Measurements from ENCODE around the gene GPC6. TPM values are rescaled to one million over a fixed set of nuclear protein-coding genes. Genes with fewer than 3 reads are reported as not detected.

Gene GPC6
- total and polyA plus RNA-seq, 2 donors (not counting 3 experiments of a cell fraction or from before 2014, with no cell fraction given): 0.01 TPM; not detected in 1

DNA sequence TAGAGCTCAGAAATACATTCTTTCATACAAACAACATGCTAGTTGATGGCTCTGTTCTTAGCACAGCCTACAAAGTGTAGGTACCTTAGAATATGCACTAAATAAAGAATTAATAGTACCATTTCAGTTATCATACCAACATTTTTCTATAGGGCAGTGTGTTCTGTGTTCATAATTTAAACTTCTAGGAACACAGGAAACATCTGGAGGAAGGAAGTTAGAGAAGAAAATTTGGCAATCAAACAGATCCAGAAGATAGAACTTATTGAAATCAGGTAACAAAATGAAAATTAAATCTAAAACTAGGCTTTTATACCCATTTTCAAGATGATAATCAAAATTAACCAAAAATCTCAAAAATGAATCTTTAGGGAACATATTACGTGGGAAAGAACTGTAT lies 725.3 kb downstream of the GPC6 start:
- dilution Hi-C loops (cut with MboI; ENCODE audit: extremely low pct_ligation_motif_present, low sequenced_read_pairs) (no loop called here), intact Hi-C loops (cut with micrococcal nuclease) (no loop called here)

DNA sequence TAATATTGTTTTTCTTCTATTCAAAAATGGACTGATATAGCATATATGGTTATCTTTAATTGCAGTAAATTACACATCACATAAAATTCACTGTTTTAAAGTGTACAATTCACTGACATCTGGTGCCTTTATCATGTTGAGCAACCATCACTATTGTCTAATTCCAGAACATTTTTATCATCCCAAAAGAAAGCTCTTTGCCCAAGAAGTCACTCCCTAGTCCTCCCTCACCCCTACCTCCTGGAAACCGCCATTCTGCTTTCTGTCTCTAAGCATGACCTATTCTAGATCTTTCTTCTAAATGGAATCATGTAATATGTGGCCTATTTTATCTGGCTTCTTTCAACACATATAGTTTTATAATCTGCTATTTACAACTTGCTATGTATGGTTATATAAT lies 727.2 kb downstream of the GPC6 start:
- BruUV-seq (replicated peaks): no TSS peak
- H3K79me2 ChIP-seq (ENCODE audit: control insufficient read depth, insufficient read depth, low read length): no peaks in the 10 kb centered on the region
- TF ChIP-seq, protein P1, sequence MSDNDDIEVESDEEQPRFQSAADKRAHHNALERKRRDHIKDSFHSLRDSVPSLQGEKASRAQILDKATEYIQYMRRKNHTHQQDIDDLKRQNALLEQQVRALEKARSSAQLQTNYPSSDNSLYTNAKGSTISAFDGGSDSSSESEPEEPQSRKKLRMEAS (IDR thresholded peaks at IDR 0.05; ENCODE audit: insufficient read depth, insufficient read length): no peak
- no peak for TF ChIP-seq MYC (IDR thresholded peaks at IDR 0.05; ENCODE audit: low read depth, low read length)
- TF ChIP-seq GATA2 (IDR thresholded peaks at IDR 0.05; ENCODE audit: insufficient read depth, insufficient read length, low read depth, low read length): no peak
- no peak for TF ChIP-seq JUN (IDR thresholded peaks at IDR 0.05; ENCODE audit: borderline replicate concordance, insufficient read depth, insufficient read length, low read depth)
- TF ChIP-seq, protein P2, sequence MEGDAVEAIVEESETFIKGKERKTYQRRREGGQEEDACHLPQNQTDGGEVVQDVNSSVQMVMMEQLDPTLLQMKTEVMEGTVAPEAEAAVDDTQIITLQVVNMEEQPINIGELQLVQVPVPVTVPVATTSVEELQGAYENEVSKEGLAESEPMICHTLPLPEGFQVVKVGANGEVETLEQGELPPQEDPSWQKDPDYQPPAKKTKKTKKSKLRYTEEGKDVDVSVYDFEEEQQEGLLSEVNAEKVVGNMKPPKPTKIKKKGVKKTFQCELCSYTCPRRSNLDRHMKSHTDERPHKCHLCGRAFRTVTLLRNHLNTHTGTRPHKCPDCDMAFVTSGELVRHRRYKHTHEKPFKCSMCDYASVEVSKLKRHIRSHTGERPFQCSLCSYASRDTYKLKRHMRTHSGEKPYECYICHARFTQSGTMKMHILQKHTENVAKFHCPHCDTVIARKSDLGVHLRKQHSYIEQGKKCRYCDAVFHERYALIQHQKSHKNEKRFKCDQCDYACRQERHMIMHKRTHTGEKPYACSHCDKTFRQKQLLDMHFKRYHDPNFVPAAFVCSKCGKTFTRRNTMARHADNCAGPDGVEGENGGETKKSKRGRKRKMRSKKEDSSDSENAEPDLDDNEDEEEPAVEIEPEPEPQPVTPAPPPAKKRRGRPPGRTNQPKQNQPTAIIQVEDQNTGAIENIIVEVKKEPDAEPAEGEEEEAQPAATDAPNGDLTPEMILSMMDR (IDR thresholded peaks at IDR 0.05; ENCODE audit: extremely low read depth in 1 of 2, insufficient read depth in 1 of 2, low read depth in 1 of 2, low read length in 2 of 2): no peak
- no peaks in the 10 kb centered on the region for H3K27me3 ChIP-seq (ENCODE audit: control insufficient read depth in 2 of 2, insufficient read depth in 2 of 2, low read length in 2 of 2)
- H3K27ac ChIP-seq (ENCODE audit: insufficient read depth, low read depth, low read length): no peak overlapping the region
- no peak overlapping the region for H3K9ac ChIP-seq (replicated peaks; ENCODE audit: extremely low read depth, insufficient read depth, low read length)
- H3K36me3 ChIP-seq (ENCODE audit: control insufficient read depth in 2 of 2, extremely low read depth in 1 of 2, insufficient read depth in 2 of 2, low read length in 2 of 2): no peaks in the 10 kb centered on the region
- H3K4me1 ChIP-seq (ENCODE audit: control insufficient read depth, extremely low read depth, insufficient read depth, low read length): no peaks in the 10 kb centered on the region
- no peak overlapping the region for H3K4me2 ChIP-seq (ENCODE audit: insufficient read depth, low read length)
- no peaks in the 10 kb centered on the region for H4K20me1 ChIP-seq (replicated peaks; ENCODE audit: control insufficient read depth, extremely low read depth, insufficient read depth, low read length)
- ChIA-PET CTCF (no interaction called here), POLR2A (no interaction called here)
- H3K9me3 ChIP-seq (replicated peaks; ENCODE audit: control insufficient read depth, insufficient read depth, low read length): no peaks in the 10 kb centered on the region
- H3K9me1 ChIP-seq (replicated peaks; ENCODE audit: control insufficient read depth, extremely low read depth, insufficient read depth, low read length): no peaks in the 10 kb centered on the region
- H2AFZ ChIP-seq (ENCODE audit: low read depth, low read length): no peak overlapping the region
- DNase-seq (ENCODE audit: low read depth, low spot score) (no peak), FAIRE-seq (no peak)
- no peak overlapping the region for H3K4me3 ChIP-seq (replicated peaks in 1 of 3; ENCODE audit: insufficient read depth in 1 of 3, low read depth in 1 of 3, low read length in 3 of 3)
- dilution Hi-C loops (cut with MboI; ENCODE audit: extremely low pct_ligation_motif_present, low sequenced_read_pairs): no loop called here
- intact Hi-C loops (cut with micrococcal nuclease): no loop called here

More for the DNA sequence above, 725.3 kb downstream of the GPC6 start:
- POLR2A ChIA-PET: no interaction called here
- Histone ChIP-seq H3K4me2 (ENCODE audit: insufficient read depth, low read length) (no peak overlapping the region), H2AFZ (ENCODE audit: low read depth, low read length) (no peak overlapping the region), H3K9me1 (replicated peaks; ENCODE audit: control insufficient read depth, extremely low read depth, insufficient read depth, low read length) (no peaks in the 10 kb centered on the region), H3K4me3 (replicated peaks in 1 of 3; ENCODE audit: insufficient read depth in 1 of 3, low read depth in 1 of 3, low read length in 3 of 3) (no peak overlapping the region), H4K20me1 (replicated peaks; ENCODE audit: control insufficient read depth, extremely low read depth, insufficient read depth, low read length) (no peaks in the 10 kb centered on the region), H3K79me2 (ENCODE audit: control insufficient read depth, insufficient read depth, low read length) (no peaks in the 10 kb centered on the region), H3K27ac (ENCODE audit: insufficient read depth, low read depth, low read length) (no peak overlapping the region), H3K9me3 (replicated peaks; ENCODE audit: control insufficient read depth, insufficient read depth, low read length) (peaks cover 2% of the 10 kb centered on the region), H3K36me3 (ENCODE audit: control insufficient read depth in 2 of 2, extremely low read depth in 1 of 2, insufficient read depth in 2 of 2, low read length in 2 of 2) (no peaks in the 10 kb centered on the region), H3K9ac (replicated peaks; ENCODE audit: extremely low read depth, insufficient read depth, low read length) (no peak overlapping the region), H3K4me1 (ENCODE audit: control insufficient read depth, extremely low read depth, insufficient read depth, low read length) (no peaks in the 10 kb centered on the region), H3K27me3 (ENCODE audit: control insufficient read depth in 2 of 2, insufficient read depth in 2 of 2, low read length in 2 of 2) (no peaks in the 10 kb centered on the region)
- BruUV-seq (replicated peaks): no TSS peak
- DNase-seq (ENCODE audit: low read depth, low spot score) (no peak), FAIRE-seq (no peak)
- CTCF ChIA-PET: no interaction called here
- TF ChIP-seq POLR2AphosphoS5 (IDR thresholded peaks at IDR 0.05; ENCODE audit: insufficient read depth, low read depth, low read length): no peak
- TF ChIP-seq, protein P2 (IDR thresholded peaks at IDR 0.05; ENCODE audit: extremely low read depth in 1 of 2, insufficient read depth in 1 of 2, low read depth in 1 of 2, low read length in 2 of 2): no peak
- TF ChIP-seq, protein P1 (IDR thresholded peaks at IDR 0.05; ENCODE audit: insufficient read depth, insufficient read length): no peak
- no peak for TF ChIP-seq FOS (IDR thresholded peaks at IDR 0.05; ENCODE audit: borderline replicate concordance, insufficient read depth, low read length)
- TF ChIP-seq POLR2A (IDR thresholded peaks at IDR 0.05; ENCODE audit: low read depth, low read length): no peak
- TF ChIP-seq GATA2 (IDR thresholded peaks at IDR 0.05; ENCODE audit: insufficient read depth, insufficient read length, low read depth, low read length): no peak

Data from endothelial cell of umbilical vein (primary cell).